Skeletal muscle tissue (tissue), 4 donors: ENCODE results near the gene SULT1A2. TPM values are rescaled to one million over a fixed set of nuclear protein-coding genes. Genes with fewer than 3 reads are reported as not detected.
"Not testable (repeated sequence)": the region's sequence is repeated elsewhere in the genome, so short reads cannot be mapped to it uniquely, and the experiment has no call there.

ENCODE experiments used
- H3K27ac ChIP-seq: one replicate; pipeline ENCODE4 v1.7.0; 2013; ENCODE audit warnings: mild to moderate bottlenecking, low read depth, low read length, inconsistent platforms
- H3K27me3 ChIP-seq, 3 donors: one replicate each; pipeline ENCODE4 v1.7.0; 2013; ENCODE audit warnings: low read length in 3 of 3; ENCODE audit not compliant: control insufficient read depth in 3 of 3, insufficient read depth in 3 of 3
- H3K36me3 ChIP-seq, 3 donors: one replicate each; pipeline ENCODE4 v1.7.0; 2013; ENCODE audit warnings: low read length in 3 of 3; ENCODE audit not compliant: control insufficient read depth in 3 of 3, insufficient read depth in 3 of 3
- H3K4me1 ChIP-seq, 3 donors: one replicate each; pipeline ENCODE4 v1.7.0; 2013; ENCODE audit warnings: low read length in 3 of 3, mild to moderate bottlenecking in 3 of 3; ENCODE audit not compliant: control insufficient read depth in 3 of 3, insufficient read depth in 3 of 3
- H3K4me3 ChIP-seq, 3 donors: one replicate each; pipeline ENCODE4 v1.7.0; 2013; ENCODE audit warnings: low read length in 3 of 3
- H3K9ac ChIP-seq, 3 donors: one replicate each; pipeline ENCODE4 v1.7.0; 2013; ENCODE audit warnings: low read length in 3 of 3, mild to moderate bottlenecking in 3 of 3, moderate library complexity in 2 of 3, low read depth in 1 of 3
- H3K9me3 ChIP-seq, 3 donors: one replicate each; pipeline ENCODE4 v1.7.0; 2013; ENCODE audit warnings: low read length in 3 of 3; ENCODE audit not compliant: control insufficient read depth in 3 of 3
- total RNA-seq: library from RNA; depleted of rRNA; stranded (reverse); fragments of >200 nt; gene quantifications from one replicate; pipeline ENCODE4 v1.2.3, GENCODE V29; 2014
- donor health status: Osteomylitis.

The SULT1A2 gene
- total RNA-seq, 1 donor from 2014 or later: 0.52 TPM

- no peaks in the 10 kb centered on the region for H3K9me3 ChIP-seq
- no peak overlapping the region for H3K9ac ChIP-seq
- no peaks in the 10 kb centered on the region for H3K4me1 ChIP-seq
- peaks cover 0 to 2% (median under 1%) of the 10 kb centered on the region in 3 donors for H3K27me3 ChIP-seq
- no peak overlapping the region for H3K27ac ChIP-seq
- no peak overlapping the region for H3K4me3 ChIP-seq
- H3K36me3 ChIP-seq: peaks cover 0 to 6% (median 3%) of the 10 kb centered on the region in 3 donors
These were observed 5.7 kb upstream of the SULT1A2 start for GRCh38 chr16:28602529-28602928.

DNA sequence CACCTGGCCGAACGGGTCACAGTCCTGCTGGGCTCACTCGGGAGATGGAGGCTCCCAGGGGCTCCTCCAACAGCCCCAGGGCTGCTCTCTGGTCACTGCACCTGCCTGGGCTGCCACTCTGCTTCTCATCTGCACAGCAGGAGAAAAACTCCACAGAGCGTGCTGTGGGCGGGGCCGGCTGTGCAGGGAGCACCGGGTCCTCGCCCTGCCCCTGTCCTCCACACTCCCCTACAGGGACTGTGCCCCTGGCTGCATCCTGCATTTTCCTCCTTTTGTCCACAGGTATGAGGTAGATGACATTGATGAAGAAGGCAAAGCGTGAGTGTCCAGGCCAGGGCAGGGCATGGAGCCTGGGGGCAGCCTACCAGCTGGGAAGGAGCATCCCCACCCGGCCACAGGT lies 5.2 kb upstream of the SULT1A2 start:
- H3K9ac ChIP-seq, H3K9me3 ChIP-seq, H3K27ac ChIP-seq, H3K36me3 ChIP-seq, H3K27me3 ChIP-seq, H3K4me1 ChIP-seq, H3K4me3 ChIP-seq: not testable (repeated sequence)

DNA sequence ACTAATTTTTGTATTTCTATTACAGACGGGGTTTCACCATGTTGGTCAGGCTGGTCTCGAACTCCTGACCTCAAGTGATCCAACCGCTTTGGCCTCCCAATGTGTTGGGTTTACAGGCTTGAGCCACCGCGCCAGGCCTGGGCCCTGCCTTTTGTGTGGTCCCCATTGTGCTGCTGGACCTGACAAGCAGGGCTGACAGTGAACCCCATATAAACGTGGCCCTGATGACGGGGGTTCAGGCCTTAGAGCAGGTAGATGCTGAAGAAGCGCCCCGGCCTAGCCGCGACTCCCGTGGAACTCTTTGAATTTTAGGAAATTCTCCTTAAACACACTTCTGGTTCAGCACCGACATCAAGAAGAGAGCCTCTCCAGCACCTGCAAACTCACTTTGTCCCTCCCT lies 4.7 kb upstream of the SULT1A2 start:
- not testable (repeated sequence) for H3K9ac ChIP-seq, H3K27me3 ChIP-seq, H3K9me3 ChIP-seq, H3K36me3 ChIP-seq, H3K4me1 ChIP-seq, H3K27ac ChIP-seq, H3K4me3 ChIP-seq

DNA sequence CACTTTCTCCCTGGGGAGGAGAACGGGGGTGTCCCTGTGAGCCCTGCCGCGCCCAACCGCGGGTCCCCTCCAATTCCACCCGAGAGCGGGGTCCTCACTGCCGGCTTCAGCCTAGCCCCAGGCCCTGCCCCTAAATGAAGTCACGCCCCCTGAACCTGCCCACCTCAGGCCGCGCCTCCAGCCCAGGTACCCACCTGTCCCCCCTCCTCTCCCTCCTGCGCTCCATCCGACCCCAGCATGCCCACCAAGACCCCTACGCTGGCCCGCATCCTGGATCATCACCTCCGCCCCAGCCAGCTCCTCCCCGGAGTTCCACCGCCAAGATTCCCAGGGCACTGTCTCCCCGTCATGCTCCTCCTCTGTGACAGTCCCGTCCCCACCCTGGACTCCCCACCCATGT lies 4.1 kb upstream of the SULT1A2 start:
- not testable (repeated sequence) for H3K9me3 ChIP-seq, H3K9ac ChIP-seq, H3K36me3 ChIP-seq, H3K4me3 ChIP-seq, H3K27me3 ChIP-seq, H3K27ac ChIP-seq
- H3K4me1 ChIP-seq: peaks cover 0 to 12% (median 11%) of the 10 kb centered on the region in 3 donors

GRCh38 chr16:28599377-28600285 lies 2.8 kb upstream of the SULT1A2 start:
- H3K4me1 ChIP-seq: peaks cover 0 to 12% (median 11%) of the 10 kb centered on the region in 3 donors
- not testable (repeated sequence) for H3K9me3 ChIP-seq, H3K36me3 ChIP-seq, H3K4me3 ChIP-seq, H3K9ac ChIP-seq, H3K27ac ChIP-seq, H3K27me3 ChIP-seq

GRCh38 chr16:28597692-28598261 lies 927 bp upstream of the SULT1A2 start:
- peaks cover 0 to 12% (median 11%) of the 10 kb centered on the region in 3 donors for H3K4me1 ChIP-seq
- no peaks in the 10 kb centered on the region for H3K9me3 ChIP-seq
- no peak overlapping the region for H3K9ac ChIP-seq
- no peaks in the 10 kb centered on the region for H3K36me3 ChIP-seq
- H3K27ac ChIP-seq: no peak overlapping the region
- H3K27me3 ChIP-seq: peaks cover 0 to 4% (median 0%) of the 10 kb centered on the region in 3 donors
- no peak overlapping the region for H3K4me3 ChIP-seq

DNA sequence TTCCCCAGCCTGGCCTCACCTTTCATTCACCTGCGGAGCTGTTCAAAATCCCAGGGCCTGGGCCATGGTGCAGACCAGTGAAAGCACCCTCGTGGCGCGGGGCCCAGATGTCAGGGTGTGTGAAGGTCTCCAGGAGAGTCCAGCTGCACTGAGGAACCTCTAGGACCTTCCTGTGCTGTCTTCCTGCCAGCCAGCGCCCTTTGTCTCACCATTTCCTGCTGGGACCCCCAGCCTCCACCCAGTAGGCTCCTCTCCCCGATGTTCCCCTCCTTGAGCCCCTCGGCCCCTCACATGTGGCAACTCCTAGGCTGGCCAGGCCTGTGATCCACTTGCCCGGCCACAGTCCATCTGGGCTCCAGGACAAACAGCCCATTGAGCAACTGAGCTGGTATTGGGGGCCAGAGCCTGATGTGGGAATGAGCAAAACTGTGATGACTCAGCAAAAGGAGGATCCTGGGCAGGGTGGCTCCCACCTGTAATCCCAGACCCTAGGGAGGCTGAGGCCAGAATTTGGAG lies 677 bp downstream of the SULT1A2 start:
- H3K36me3 ChIP-seq: peaks cover 4 to 10% (median 6%) of the 10 kb centered on the region in 3 donors
- H3K27me3 ChIP-seq: peaks cover 0 to 4% (median 0%) of the 10 kb centered on the region in 3 donors
- no peak overlapping the region for H3K27ac ChIP-seq
- H3K9me3 ChIP-seq: no peaks in the 10 kb centered on the region
- no peak overlapping the region for H3K9ac ChIP-seq
- no peak overlapping the region for H3K4me3 ChIP-seq
- peaks cover 0 to 12% (median 11%) of the 10 kb centered on the region in 3 donors for H3K4me1 ChIP-seq

GRCh38 chr16:28595451-28595850 lies 1.4 kb downstream of the SULT1A2 start:
- H3K9ac ChIP-seq, H3K9me3 ChIP-seq, H3K27ac ChIP-seq, H3K27me3 ChIP-seq, H3K4me3 ChIP-seq: not testable (repeated sequence)
- Histone ChIP-seq H3K36me3 (peaks cover 11 to 17% (median 13%) of the 10 kb centered on the region in 3 donors), H3K4me1 (peaks cover 0 to 12% (median 11%) of the 10 kb centered on the region in 3 donors)

GRCh38 chr16:28592979-28593553 lies 3.8 kb downstream of the SULT1A2 start:
- H3K36me3 ChIP-seq: peaks cover 31 to 37% (median 32%) of the 10 kb centered on the region in 3 donors
- no peak overlapping the region for H3K4me3 ChIP-seq
- peaks cover 0 to 4% (median 0%) of the 10 kb centered on the region in 3 donors for H3K27me3 ChIP-seq
- no peak overlapping the region for H3K27ac ChIP-seq
- H3K9ac ChIP-seq: no peak overlapping the region
- H3K4me1 ChIP-seq: peaks cover 0 to 12% (median 11%) of the 10 kb centered on the region in 3 donors
- H3K9me3 ChIP-seq: no peaks in the 10 kb centered on the region

DNA sequence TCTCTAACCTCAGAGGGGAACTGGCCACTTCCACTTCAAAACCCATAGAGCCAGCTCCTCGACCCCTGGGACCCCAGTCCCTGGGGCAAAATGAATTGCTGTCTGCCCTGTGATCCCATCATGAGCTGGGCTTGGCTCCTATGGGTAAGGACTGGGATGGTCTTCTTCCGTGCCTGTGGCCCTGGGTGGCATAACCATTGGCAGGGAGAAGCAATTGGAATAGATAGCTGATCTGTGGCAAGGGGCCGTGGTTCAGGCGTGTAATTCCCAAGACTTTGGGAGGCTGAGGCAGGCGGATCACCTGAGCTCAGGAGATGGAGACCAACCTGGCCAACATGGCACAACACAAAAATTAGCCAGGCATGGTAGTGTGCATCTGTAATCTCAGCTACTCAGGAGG lies 4.3 kb downstream of the SULT1A2 start:
- H3K27ac ChIP-seq: no peak overlapping the region
- H3K9ac ChIP-seq: no peak overlapping the region
- H3K27me3 ChIP-seq: peaks cover 0 to 2% (median 0%) of the 10 kb centered on the region in 3 donors
- no peak overlapping the region for H3K4me3 ChIP-seq
- no peaks in the 10 kb centered on the region for H3K9me3 ChIP-seq
- peaks cover 32 to 41% (median 32%) of the 10 kb centered on the region in 3 donors for H3K36me3 ChIP-seq
- peaks cover 0 to 12% (median 11%) of the 10 kb centered on the region in 3 donors for H3K4me1 ChIP-seq
